IPS DF 4.7 (cell line): ENCODE results near the gene CERT1.

Experiments used
- DNase-seq: peaks from one replicate; pipeline ENCODE4 v3.0.0-alpha.2; 2013; ENCODE audit warnings: low spot score; ENCODE audit errors: extremely low read depth

Gene CERT1

DNA sequence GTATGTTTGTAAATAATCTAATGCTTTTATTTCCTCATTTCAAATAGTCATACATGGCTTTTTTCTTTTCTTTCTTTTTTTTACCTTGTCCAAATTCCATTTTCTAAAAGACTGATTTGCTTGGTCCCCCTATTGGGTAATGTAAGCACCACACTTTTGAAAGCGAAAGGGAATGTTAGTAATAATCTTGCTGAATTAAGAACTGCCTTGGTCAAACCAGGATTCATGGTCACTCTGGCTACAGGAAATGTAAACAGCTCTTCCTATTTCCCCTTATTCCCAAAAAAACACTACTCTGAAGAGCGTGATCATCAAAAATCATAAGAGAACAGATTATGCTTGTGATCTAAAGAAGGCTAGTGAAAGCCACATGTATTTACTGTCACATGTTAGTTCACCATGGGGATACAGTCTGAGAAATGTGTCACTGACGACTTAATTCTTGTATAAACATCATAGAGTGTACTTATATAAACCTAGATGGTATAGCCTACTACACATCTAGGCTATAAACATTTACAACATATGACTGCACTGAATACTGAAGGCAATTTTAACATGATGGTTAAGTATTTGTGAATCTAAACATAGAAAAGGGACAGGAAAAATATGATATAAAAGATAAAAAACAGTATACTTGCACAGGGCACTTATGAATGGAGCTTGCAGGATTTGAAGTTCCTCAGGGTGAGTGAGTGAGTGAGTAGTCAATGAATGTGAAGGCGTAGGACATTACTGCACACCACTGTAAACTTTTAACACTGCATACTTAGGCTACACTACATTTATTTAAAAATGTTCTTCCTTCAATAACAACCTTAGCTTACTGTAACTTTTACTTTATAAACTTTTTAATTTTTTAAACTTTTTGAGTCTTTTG, 99.1 kb downstream of the CERT1 start:
- no peak for DNase-seq

DNA sequence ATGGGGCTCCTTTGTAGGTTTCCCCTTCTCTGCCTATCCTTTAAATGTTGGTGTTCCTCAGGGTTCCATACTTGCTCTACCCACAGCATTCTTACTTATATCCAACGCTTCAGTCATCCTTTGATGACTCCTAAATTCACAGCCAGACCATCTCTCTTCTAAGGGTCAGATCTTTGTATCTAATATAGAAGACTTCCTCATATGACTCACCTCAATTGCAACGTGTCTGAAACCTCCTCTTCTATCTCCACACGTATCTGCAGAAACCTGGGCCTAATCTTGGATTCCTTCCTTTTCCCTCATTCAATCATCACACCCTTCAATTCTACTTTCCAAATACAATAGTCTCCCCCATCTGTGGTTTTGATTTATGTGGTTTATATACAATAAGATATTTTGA, 106.1 kb downstream of the CERT1 start:
- DNase-seq: no peak

DNA sequence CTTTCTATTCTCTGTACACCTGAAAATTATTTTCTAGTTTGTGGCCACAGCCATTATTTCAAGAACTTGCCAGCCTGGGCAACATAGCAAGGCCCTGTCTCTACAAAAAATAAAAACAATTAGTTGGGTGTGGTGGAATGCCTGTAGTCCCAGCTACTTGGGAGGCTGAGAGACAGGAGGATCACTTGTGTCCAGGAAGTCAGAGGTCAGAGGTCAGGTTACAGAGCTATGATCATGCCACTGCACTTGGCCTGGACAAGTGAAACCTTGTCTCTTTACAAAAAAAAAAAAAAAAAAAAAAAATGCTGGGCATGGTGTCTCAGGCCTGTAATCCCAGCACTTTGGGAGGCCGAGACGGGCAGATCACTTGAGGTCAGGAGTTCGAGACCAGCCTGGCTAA, 116.2 kb downstream of the CERT1 start:
- no peak for DNase-seq

GRCh38 chr5:75389430-75389829, 122.0 kb downstream of the CERT1 start:
- no peak for DNase-seq

DNA sequence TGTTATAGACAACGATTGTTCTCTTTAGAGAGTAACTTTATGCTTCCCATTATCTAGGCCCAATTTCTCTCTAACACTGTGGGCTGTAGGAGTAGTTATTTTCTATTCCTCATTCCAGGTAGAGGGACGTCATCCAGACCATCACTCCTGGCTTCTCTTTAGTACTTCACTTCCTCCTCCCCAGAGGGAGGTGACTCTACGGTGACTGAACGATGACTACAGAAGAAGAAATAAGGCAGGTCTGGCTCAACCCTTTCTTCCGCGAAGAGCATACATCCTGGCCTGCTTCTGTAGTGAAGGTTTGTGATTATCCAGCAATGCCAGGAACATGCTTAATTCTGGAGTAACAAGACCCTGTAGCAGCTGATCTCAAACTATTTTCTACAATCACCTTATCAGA, 123.6 kb downstream of the CERT1 start:
- DNase-seq: no peak

GRCh38 chr5:75384218-75384617, 127.2 kb downstream of the CERT1 start:
- DNase-seq: no peak

- no peak for DNase-seq
Observed at GRCh38 chr5:75381456-75381855, 130.0 kb downstream of the CERT1 start.

DNA sequence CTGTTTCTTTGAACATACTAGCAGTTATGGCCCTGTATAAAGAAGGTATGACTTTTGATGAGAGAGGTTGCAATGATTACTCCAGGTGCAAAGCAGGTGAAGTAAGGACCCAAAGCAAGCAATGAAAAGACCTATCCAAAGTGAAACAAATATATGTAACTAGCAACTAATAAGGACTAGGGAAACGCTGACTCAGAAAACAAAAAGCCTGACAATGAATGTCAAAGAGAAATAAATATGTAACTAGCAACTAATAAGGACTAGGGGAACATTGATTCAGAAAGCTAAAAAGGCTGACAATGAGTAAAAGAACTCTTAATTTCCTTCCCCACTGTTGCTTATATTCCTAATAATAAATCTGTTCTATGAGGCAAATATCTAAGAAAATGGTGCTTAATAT, 131.3 kb downstream of the CERT1 start:
- no peak for DNase-seq

DNA sequence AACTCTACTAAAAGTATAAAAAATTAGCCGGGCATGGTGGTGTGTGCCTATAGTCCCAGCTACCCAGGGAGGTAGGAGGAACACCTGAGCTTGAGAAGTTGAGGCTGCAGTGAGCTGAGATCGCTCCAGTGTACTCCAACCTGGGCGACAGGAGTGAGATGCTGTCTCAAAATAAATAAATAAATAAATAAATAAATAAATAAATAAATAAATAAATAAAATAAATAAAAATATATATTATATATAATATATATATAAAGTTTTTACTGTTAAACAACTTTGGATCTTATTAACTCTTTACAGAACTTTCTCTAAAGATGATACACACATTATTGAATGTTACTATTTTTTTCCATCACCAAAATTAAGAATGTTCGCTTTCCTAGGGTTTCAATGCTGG, 136.0 kb downstream of the CERT1 start:
- DNase-seq: no peak

GRCh38 chr5:75374394-75374814, 137.0 kb downstream of the CERT1 start:
- no peak for DNase-seq

DNA sequence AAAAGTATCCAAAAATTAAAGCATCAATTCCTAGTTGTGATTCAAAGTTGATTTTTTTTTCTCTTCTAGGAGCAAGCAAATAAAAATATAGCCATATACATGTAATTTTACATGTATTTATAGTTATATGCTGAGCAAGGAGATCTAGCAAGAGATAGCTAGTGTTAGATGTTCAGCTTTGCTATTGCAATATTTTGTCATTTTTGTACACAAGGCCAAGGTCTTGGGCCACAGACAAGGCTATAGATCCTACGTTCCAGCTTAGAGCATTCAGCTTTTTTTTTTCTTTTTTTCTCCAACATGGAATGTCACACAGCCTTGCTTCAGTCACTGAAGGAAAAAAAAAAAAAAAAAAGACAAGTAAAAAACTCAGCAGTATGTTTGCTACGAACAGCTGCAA, 137.6 kb downstream of the CERT1 start:
- no peak for DNase-seq

DNA sequence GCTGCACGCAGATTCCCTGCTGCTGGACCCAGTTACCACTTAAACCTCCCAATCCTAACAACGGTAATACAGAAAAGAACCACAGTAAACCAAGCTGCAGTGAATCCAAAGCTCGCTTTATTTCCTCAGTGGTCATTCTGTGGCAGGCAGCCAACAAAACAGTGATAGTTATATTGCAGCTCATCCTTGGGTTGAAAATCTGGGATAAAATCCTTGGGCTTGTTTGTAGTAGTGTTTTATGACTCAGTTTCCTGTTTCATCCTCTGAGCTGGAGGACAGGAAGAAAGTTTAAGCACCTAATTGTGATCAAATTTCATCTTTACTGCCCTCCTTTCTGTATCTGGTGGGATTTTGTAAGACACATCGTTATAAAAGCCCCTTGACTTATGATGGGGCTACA, 143.0 kb downstream of the CERT1 start:
- no peak for DNase-seq

DNA sequence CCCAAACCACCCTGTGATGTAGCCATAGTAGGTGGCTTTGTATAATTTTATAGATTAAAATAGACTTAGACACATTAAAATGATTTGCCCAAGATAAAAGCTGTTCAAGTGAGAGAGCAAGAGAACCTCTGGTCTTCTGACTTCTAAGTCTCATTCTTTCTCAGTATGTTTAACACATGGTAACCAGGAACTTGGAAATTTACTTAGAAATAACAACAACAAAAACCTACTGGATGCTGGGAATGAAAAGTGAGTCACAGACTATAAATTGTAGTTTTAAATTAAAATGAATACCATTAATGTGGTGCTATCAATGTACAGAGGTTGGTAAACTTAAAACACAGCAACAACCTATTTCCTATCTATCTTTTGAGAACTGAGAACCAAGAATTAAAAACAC, 144.0 kb downstream of the CERT1 start:
- no peak for DNase-seq

DNA sequence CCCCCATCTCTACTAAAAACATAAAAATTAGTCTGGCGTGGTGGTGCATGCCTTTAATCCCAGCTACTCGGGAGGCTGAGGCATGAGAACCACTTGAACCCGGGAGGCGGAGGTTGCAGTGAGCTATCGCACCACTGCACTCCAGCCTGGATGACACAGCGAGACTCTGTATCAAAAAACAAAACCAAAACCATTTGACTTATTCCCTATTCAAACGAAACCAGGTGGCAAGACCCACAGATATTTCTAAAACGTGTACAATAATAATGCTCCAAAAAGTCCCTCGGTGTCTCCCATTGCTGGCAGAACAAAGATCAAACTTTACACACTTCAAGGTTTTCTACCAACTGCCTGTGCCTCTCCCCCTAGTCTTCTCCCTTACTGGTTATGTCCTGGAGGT, 144.6 kb downstream of the CERT1 start:
- no peak for DNase-seq

DNA sequence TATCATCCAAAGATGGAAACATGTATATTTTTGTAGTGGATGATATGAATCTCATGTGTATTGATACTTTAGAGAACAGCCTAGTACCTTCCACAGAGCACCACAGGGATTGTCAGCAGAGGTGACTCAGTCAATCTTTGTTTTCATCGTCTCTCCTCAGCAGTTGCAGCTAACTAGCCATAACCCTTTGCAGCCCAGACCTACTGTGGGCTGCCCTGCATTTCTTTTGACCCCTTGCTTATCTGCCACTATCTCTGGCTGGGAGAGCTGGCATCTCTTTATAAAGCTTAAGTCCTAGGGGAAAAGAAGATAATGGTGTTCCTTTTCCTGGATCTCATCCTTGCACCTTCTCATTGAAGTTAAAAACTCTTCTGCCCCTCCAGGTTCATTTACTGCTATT, 145.7 kb downstream of the CERT1 start:
- no peak for DNase-seq

- no peak for DNase-seq
Observed at GRCh38 chr5:75364571-75365280, 146.7 kb downstream of the CERT1 start.

DNA sequence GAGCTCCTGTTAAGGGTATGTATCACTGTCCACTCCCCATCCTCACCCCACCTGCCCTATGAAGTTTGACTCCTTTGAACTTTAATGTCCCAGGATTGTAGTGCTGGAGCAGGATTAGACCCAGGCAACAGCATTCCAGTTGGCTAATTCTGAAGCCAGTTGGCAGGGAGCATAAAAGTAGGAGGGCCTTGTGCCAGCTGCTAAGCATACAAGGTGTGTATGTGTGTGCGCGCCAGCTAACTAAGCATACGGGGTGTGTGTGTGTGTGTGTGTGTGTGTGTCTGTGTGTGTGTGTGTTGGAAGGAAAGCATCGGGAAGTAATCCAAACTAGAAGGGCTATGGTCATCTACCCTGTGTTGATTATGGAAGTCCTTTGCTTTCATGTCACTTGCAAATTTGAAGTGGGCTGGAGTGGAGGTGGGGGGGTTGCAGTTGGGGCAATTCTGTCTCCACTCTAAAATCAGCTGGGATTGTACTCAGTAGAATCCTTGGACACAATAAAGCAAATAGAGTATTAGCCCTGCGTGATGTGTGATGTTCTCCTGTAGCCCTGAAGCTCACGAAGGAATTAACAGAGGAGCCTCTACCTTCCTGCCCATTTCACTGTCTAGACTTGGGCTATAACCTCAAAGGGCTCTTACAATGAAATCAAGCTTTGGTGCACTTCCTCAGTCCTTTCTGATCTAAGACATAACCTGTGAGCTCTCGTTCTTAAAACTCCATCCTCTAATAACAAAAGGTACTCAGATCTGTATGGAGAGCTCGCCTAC, 147.5 kb downstream of the CERT1 start:
- DNase-seq: no peak

- no peak for DNase-seq
Observed at GRCh38 chr5:75363111-75363510, 148.3 kb downstream of the CERT1 start.

DNA sequence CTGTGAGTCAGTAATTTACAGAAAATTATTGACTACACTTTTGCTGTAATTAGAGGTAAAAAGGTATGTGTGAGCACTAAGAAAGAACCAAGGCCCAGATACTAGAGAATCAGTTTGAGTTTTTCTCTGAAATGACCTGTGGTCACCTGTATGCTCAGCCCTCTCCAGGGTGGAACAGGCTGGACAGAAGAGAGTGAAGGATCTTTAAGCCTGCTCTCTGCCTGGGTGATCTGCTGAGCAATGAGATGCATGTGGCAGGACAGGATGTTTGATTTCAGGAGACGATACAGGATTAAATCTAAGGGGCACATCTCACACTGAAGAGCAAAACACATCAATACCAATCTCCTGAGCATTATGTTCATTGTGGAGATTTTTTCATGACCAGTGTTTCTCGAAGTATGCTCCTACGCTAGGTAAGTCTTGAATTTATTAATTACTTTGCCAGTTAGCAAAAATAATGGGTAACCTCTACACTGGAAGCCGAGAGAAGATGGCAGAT, 148.9 kb downstream of the CERT1 start:
- no peak for DNase-seq

GRCh38 chr5:75361310-75361709, 150.1 kb downstream of the CERT1 start:
- DNase-seq: no peak

- no peak for DNase-seq
Observed at GRCh38 chr5:75358117-75358516, 153.3 kb downstream of the CERT1 start.

- no peak for DNase-seq
Observed at GRCh38 chr5:75356719-75357118, 154.7 kb downstream of the CERT1 start.
